K562 (cell line): ENCODE data around the gene KCNN4. TPM values are rescaled to one million over a fixed set of nuclear protein-coding genes. Genes with fewer than 3 reads are reported as not detected.

Source experiments
- CREB3L1 ChIP-seq: fragments of 450-650 bp; IDR thresholded peaks from 2 replicates; pipeline ENCODE4 v1.6.1; 2014; ENCODE audit warnings: low read depth, mild to moderate bottlenecking, moderate library complexity, borderline replicate concordance
- E2F8 ChIP-seq: fragments of 450-650 bp; IDR thresholded peaks from 2 replicates; pipeline ENCODE4 v1.7.1; 2018; ENCODE audit warnings: mild to moderate bottlenecking, low read depth; ENCODE audit not compliant: partially characterized antibody
- HBP1 ChIP-seq: fragments of 450-650 bp; formaldehyde crosslinking; IDR thresholded peaks from 2 replicates; pipeline ENCODE4 v1.4.0; 2022; ENCODE audit warnings: missing genetic modification characterization
- HNRNPK ChIP-seq: fragments of 200-400 bp; formaldehyde crosslinking; IDR thresholded peaks from one replicate; pipeline ENCODE4 v1.6.1; 2018; ENCODE audit warnings: mild to moderate bottlenecking, low read depth, low read length; ENCODE audit not compliant: poor library complexity, severe bottlenecking
- HNRNPUL1 ChIP-seq: fragments of 200-400 bp; formaldehyde crosslinking; IDR thresholded peaks from 2 replicates; pipeline ENCODE4 v1.6.1; 2017; ENCODE audit warnings: low read length
- KAT7 ChIP-seq: sonication (generic); formaldehyde crosslinking; IDR thresholded peaks from 2 replicates; pipeline ENCODE4 v1.8.0; 2022; ENCODE audit warnings: missing genetic modification reagents, mild to moderate bottlenecking, borderline replicate concordance
- KDM2B ChIP-seq: fragments of 250-450 bp; sonication (Bioruptor Pico); IDR thresholded peaks from 2 replicates; pipeline ENCODE4 v1.8.0; 2021; ENCODE audit warnings: mild to moderate bottlenecking, moderate library complexity
- MCM7 ChIP-seq, 2 experiments: fragments of 450-650 bp; IDR thresholded peaks; 2 replicates each; pipeline ENCODE4 v1.6.1; 2016 to 2018
- MXD1 ChIP-seq: fragments of 250-450 bp; sonication (Bioruptor Pico); IDR thresholded peaks from 2 replicates; pipeline ENCODE4 v1.8.0; 2021; ENCODE audit warnings: borderline replicate concordance, mild to moderate bottlenecking, moderate library complexity; ENCODE audit not compliant: poor library complexity, severe bottlenecking
- NR3C1 ChIP-seq: sonication (generic); formaldehyde crosslinking; IDR thresholded peaks from 2 replicates; pipeline ENCODE4 v1.8.1; 2022; ENCODE audit warnings: missing genetic modification reagents
- RBM39 ChIP-seq: fragments of 200-400 bp; formaldehyde crosslinking; optimal IDR thresholded peaks from 2 replicates; pipeline ENCODE3; 2018; ENCODE audit warnings: low read depth, low read length
- TEAD2 ChIP-seq: fragments of 450-650 bp; IDR thresholded peaks from 2 replicates; pipeline ENCODE4 v1.6.1; 2016; ENCODE audit warnings: missing genetic modification characterization, control low read depth, missing compliant biosample characterization
- ZBTB9 ChIP-seq: fragments of 450-650 bp; formaldehyde crosslinking; IDR thresholded peaks from 2 replicates; pipeline ENCODE4 v1.4.0; 2020; ENCODE audit warnings: mild to moderate bottlenecking, moderate library complexity
- ZNF212 ChIP-seq: fragments of 450-650 bp; formaldehyde crosslinking; IDR thresholded peaks from 2 replicates; pipeline ENCODE4 v1.4.0; 2020; ENCODE audit warnings: mild to moderate bottlenecking
- ZNF347 ChIP-seq: fragments of 450-650 bp; formaldehyde crosslinking; IDR thresholded peaks from 2 replicates; pipeline ENCODE4 v1.4.0; 2020; ENCODE audit warnings: low read depth, mild to moderate bottlenecking, moderate library complexity
- ZNF518B ChIP-seq: fragments of 250-450 bp; sonication (Bioruptor Pico); IDR thresholded peaks from 2 replicates; pipeline ENCODE4 v1.5.0; 2021; ENCODE audit warnings: mild to moderate bottlenecking, moderate library complexity
- ZNF589 ChIP-seq: fragments of 200-800 bp; sonication (Bioruptor generic); IDR thresholded peaks from 2 replicates; pipeline ENCODE4 v1.6.1; 2016; ENCODE audit warnings: low read depth, missing genetic modification characterization, missing compliant biosample characterization
- ZNF717 ChIP-seq: fragments of 250-450 bp; sonication (Bioruptor Pico); IDR thresholded peaks from 2 replicates; pipeline ENCODE4 v1.5.0; 2021
- polyA plus RNA-seq, 8 experiments: library from polyadenylated mRNA; depleted of rRNA in 4 of 8; stranded (reverse) in 5 of 8; unstranded in 3 of 8; fragments of >200 nt; fragmentation: Nextera tagmentation in 2 of 8; fragmentation: Illumina TruSeq in 1 of 8; extraction: Ambion mirVana in 2 of 8; extraction: Trizol in 1 of 8; gene quantifications; 2 replicates each; pipeline versions ENCODE4 v1.2.1 to v1.2.3, GENCODE V29; 2011 to 2014; ENCODE audit warnings: inconsistent platforms in 1 of 8, missing spikeins in 1 of 8
- total RNA-seq, 7 experiments: library from RNA; depleted of rRNA in 6 of 7; stranded (reverse); fragments of >200 nt in 6 of 7; fragmentation: Illumina TruSeq in 2 of 7; extraction: Trizol in 2 of 7; gene quantifications; 2 replicates each; pipeline versions ENCODE4 v1.2.1 to v1.2.3, GENCODE V29; 2011 to 2021; ENCODE audit warnings: low replicate concordance in 1 of 7

Gene KCNN4
- total and polyA plus RNA-seq, 9 of the 15 experiments (the other 6 are each of a cell fraction or from before 2014, with no cell fraction given): 0.53 to 37.7 (median 25.9) TPM

- TF ChIP-seq HBP1 (CRISPR knock-in tag): no peak
- TF ChIP-seq HNRNPK: no peak
- TF ChIP-seq CREB3L1: no peak
- TF ChIP-seq ZNF212: no peak
- TF ChIP-seq ZNF518B: no peak
- no peak for TF ChIP-seq ZNF347 (CRISPR knock-in tag)
- no peak for TF ChIP-seq ZNF717
- no peak for TF ChIP-seq ZBTB9
- 0 out of 2 replicates have a peak, but pooled peaks have one; percentile 54 for TF ChIP-seq ZNF589
- TF ChIP-seq KAT7 (CRISPR knock-in tag): no peak
- no peak for TF ChIP-seq MCM7 (IDR thresholded peaks at IDR 0.05)
- no peak for TF ChIP-seq HNRNPUL1
- TF ChIP-seq MXD1 (CRISPR knock-in tag): no peak
- TF ChIP-seq TEAD2 (tag): peak; percentile 59; the same call in 1 of the 2 replicates
- TF ChIP-seq NR3C1 (CRISPR knock-in tag): peak; percentile 50; the same call in 1 of the 2 replicates
- TF ChIP-seq RBM39: no peak
- TF ChIP-seq E2F8: peak; percentile 53
- no peak for TF ChIP-seq KDM2B (CRISPR knock-in tag)
These were observed 8.3 kb upstream of the KCNN4 start (continued) for GRCh38 chr19:43789029-43789428.
